Measurements from ENCODE around the gene NUTF2. TPM values are rescaled to one million over a fixed set of nuclear protein-coding genes. Genes with fewer than 3 reads are reported as not detected.

Gene NUTF2
- total and polyA plus RNA-seq, 2 donors (not counting 1 experiment from before 2014, with no cell fraction given) = 50.1 to 87.3 TPM

- ChIA-PET POLR2A (no interaction called here), CTCF (interaction anchor here (1.0 to 3.5 kb wide), 6 partner anchors 10 to 197 kb away, joined by 3 to 13 read pairs (median 8); no protein-coding TSS in a partner anchor)
- H3K4me1 ChIP-seq (ENCODE audit: control insufficient read depth in 2 of 2, insufficient read depth in 2 of 2, low read length in 2 of 2) = peaks cover 39 to 53% of the 10 kb centered on the region in 2 donors
- intact Hi-C loops (cut with micrococcal nuclease) = loop anchor here (2.0 to 10.0 kb wide), 2 partner anchors 183 to 1089 kb away; partner anchors contain the start of genes ACD, DYNC1LI2 and PARD6A
- DNase-seq (no peak), ATAC-seq (ENCODE audit: low read depth) (no peak)
- H3K4me3 ChIP-seq (ENCODE audit: control extremely low read depth in 1 of 5, extremely low read depth in 1 of 5, insufficient read depth in 1 of 5, low read depth in 2 of 5, low read length in 4 of 5) = peak overlapping the region; percentile 19 to 91 (median 74)
- H3K9me3 Mint-ChIP-seq (ENCODE audit: insufficient read depth) = no peaks in the 10 kb centered on the region
- H4K20me1 ChIP-seq (ENCODE audit: control insufficient read depth, insufficient read depth, low read length, poor library complexity, severe bottlenecking) = peaks cover 27% of the 10 kb centered on the region
- H3K79me2 ChIP-seq (ENCODE audit: control insufficient read depth, insufficient read depth, low read length) = peaks cover 37% of the 10 kb centered on the region
- peak overlapping the region; percentile 95 for H3K4me3 Mint-ChIP-seq
- H2AFZ ChIP-seq (ENCODE audit: insufficient read depth, low read depth, low read length, poor library complexity, severe bottlenecking) = peak overlapping the region; percentile 99
- H3K9ac ChIP-seq (ENCODE audit: low read length) = peak overlapping the region; percentile 83
- no peak for TF ChIP-seq EZH2 (IDR thresholded peaks at IDR 0.05; ENCODE audit: borderline replicate concordance, insufficient read depth, low read depth, low read length, poor library complexity, severe bottlenecking)
- TF ChIP-seq, protein P1, sequence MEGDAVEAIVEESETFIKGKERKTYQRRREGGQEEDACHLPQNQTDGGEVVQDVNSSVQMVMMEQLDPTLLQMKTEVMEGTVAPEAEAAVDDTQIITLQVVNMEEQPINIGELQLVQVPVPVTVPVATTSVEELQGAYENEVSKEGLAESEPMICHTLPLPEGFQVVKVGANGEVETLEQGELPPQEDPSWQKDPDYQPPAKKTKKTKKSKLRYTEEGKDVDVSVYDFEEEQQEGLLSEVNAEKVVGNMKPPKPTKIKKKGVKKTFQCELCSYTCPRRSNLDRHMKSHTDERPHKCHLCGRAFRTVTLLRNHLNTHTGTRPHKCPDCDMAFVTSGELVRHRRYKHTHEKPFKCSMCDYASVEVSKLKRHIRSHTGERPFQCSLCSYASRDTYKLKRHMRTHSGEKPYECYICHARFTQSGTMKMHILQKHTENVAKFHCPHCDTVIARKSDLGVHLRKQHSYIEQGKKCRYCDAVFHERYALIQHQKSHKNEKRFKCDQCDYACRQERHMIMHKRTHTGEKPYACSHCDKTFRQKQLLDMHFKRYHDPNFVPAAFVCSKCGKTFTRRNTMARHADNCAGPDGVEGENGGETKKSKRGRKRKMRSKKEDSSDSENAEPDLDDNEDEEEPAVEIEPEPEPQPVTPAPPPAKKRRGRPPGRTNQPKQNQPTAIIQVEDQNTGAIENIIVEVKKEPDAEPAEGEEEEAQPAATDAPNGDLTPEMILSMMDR (IDR thresholded peaks at IDR 0.05) = no peak
- H3K27ac ChIP-seq (ENCODE audit: low read length in 2 of 2) = peak overlapping the region; percentile 25 to 87
- peaks cover 45% of the 10 kb centered on the region for H3K4me1 Mint-ChIP-seq
- no peaks in the 10 kb centered on the region for H3K36me3 ChIP-seq (replicated peaks in 1 of 2; ENCODE audit: control extremely low read depth in 1 of 2, control insufficient read depth in 1 of 2, extremely low read depth in 1 of 2, insufficient read depth in 2 of 2, low read length in 1 of 2)
- H3K27me3 ChIP-seq (replicated peaks in 1 of 4; ENCODE audit: control extremely low read depth in 1 of 4, control insufficient read depth in 3 of 4, insufficient read depth in 4 of 4, low read length in 3 of 4) = no peaks in the 10 kb centered on the region
- H3K27ac Mint-ChIP-seq = peak overlapping the region; percentile 97
- peak overlapping the region; percentile 97 for H3K4me2 ChIP-seq (replicated peaks; ENCODE audit: low read depth, low read length, poor library complexity, severe bottlenecking)
- peaks cover 0 to 5% (median 0%) of the 10 kb centered on the region in 3 donors for H3K9me3 ChIP-seq (ENCODE audit: control extremely low read depth in 1 of 3, control insufficient read depth in 2 of 3, insufficient read depth in 1 of 3, low read length in 2 of 3)
- 21% methylated on average over 11 of the region's 11 CpGs for WGBS (ENCODE audit: insufficient coverage)
- H3K27me3 Mint-ChIP-seq = no peaks in the 10 kb centered on the region
Measured at GRCh38 chr16:67843343-67843765, 3.4 kb upstream of the NUTF2 start.

GRCh38 chr16:67844497-67844896, 2.2 kb upstream of the NUTF2 start:
- Histone ChIP-seq H4K20me1 (ENCODE audit: control insufficient read depth, insufficient read depth, low read length, poor library complexity, severe bottlenecking) (peaks cover 36% of the 10 kb centered on the region), H3K27me3 (replicated peaks in 1 of 4; ENCODE audit: control extremely low read depth in 1 of 4, control insufficient read depth in 3 of 4, insufficient read depth in 4 of 4, low read length in 3 of 4) (no peaks in the 10 kb centered on the region), H3K9ac (ENCODE audit: low read length) (no peak overlapping the region), H3K4me2 (replicated peaks; ENCODE audit: low read depth, low read length, poor library complexity, severe bottlenecking) (peak overlapping the region; percentile 97), H3K36me3 (replicated peaks in 1 of 2; ENCODE audit: control extremely low read depth in 1 of 2, control insufficient read depth in 1 of 2, extremely low read depth in 1 of 2, insufficient read depth in 2 of 2, low read length in 1 of 2) (no peaks in the 10 kb centered on the region), H3K79me2 (ENCODE audit: control insufficient read depth, insufficient read depth, low read length) (peaks cover 49% of the 10 kb centered on the region), H3K4me1 (ENCODE audit: control insufficient read depth in 2 of 2, insufficient read depth in 2 of 2, low read length in 2 of 2) (peaks cover 39 to 53% of the 10 kb centered on the region in 2 donors), H3K27ac (ENCODE audit: low read length in 2 of 2) (no peak overlapping the region), H2AFZ (ENCODE audit: insufficient read depth, low read depth, low read length, poor library complexity, severe bottlenecking) (no peak overlapping the region), H3K4me3 (ENCODE audit: control extremely low read depth in 1 of 5, extremely low read depth in 1 of 5, insufficient read depth in 1 of 5, low read depth in 2 of 5, low read length in 4 of 5) (no peak overlapping the region), H3K9me3 (ENCODE audit: control extremely low read depth in 1 of 3, control insufficient read depth in 2 of 3, insufficient read depth in 1 of 3, low read length in 2 of 3) (peaks cover 0 to 5% (median 0%) of the 10 kb centered on the region in 3 donors)
- no peaks in the 10 kb centered on the region for H3K9me3 Mint-ChIP-seq (ENCODE audit: insufficient read depth)
- no peak for ATAC-seq (ENCODE audit: low read depth)
- peaks cover 50% of the 10 kb centered on the region for H3K4me1 Mint-ChIP-seq
- 100% methylated on average over 1 of the region's 4 CpGs for WGBS (ENCODE audit: insufficient coverage)
- ChIA-PET POLR2A (no interaction called here), CTCF (interaction anchor here (0.6 to 3.5 kb wide), 9 partner anchors 11 to 324 kb away, joined by 3 to 13 read pairs (median 4); partner anchors contain the start of genes DDX28, DUS2 and NFATC3)
- intact Hi-C loops (cut with micrococcal nuclease) = loop anchor here (10.0 kb wide), 1 partner anchor 1090 kb away; the partner anchor contains the start of gene DYNC1LI2
- peak overlapping the region; percentile 70 for H3K27ac Mint-ChIP-seq
- no peak for DNase-seq
- TF ChIP-seq, protein P1 (IDR thresholded peaks at IDR 0.05) = no peak
- TF ChIP-seq EZH2 (IDR thresholded peaks at IDR 0.05; ENCODE audit: borderline replicate concordance, insufficient read depth, low read depth, low read length, poor library complexity, severe bottlenecking) = no peak
- no peaks in the 10 kb centered on the region for H3K27me3 Mint-ChIP-seq
- peak overlapping the region; percentile 53 for H3K4me3 Mint-ChIP-seq
